ENCODE results near the gene GLMN.
"Not testable (repeated sequence)": the region's sequence is repeated elsewhere in the genome, so short reads cannot be mapped to it uniquely, and the experiment has no call there.

GRCh38 chr1:92279781-92280180 lies 19.0 kb downstream of the GLMN start:
- not testable (repeated sequence) for TF ChIP-seq CTCF, POLR2A, POLR2AphosphoS5, EP300 (IDR thresholded peaks at IDR 0.05)
